ENCODE measurements around the gene B3GLCT. TPM values are rescaled to one million over a fixed set of nuclear protein-coding genes. Genes with fewer than 3 reads are reported as not detected.

The B3GLCT gene
- total and polyA plus RNA-seq, 10 of the 15 experiments (the other 5 are each of a cell fraction or from before 2014, with no cell fraction given): 0.07 to 0.89 (median 0.25) TPM

DNA sequence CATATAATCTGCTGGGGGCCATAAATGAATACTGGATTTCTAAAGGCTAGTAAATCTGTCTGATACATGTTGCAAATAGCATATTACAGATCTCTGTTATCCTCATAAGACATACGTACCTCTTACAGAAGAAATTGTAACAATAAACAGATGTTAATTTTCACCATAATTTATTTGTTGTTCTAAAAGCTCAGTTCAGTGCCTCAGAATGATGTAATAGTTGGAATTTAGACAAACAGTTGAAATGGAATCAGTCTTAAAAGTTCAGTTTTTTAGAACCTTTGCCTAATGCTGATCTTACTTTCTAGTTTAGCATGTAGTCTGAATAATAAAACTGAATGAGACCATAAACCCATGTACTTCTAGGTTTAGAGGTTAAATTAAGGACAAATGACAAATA lies 43.1 kb downstream of the B3GLCT start:
- FAIRE-seq (no peak), ATAC-seq (no peak), DNase-seq (ENCODE audit: low read depth, low spot score) (no peak)
- BruUV-seq (replicated peaks): no TSS peak
- no peaks in the 10 kb centered on the region for H3K36me3 ChIP-seq (ENCODE audit: control insufficient read depth in 2 of 2, insufficient read depth in 2 of 2, low read length in 1 of 2)
- SMC1A ChIA-PET (ENCODE audit: uncharacterized antibody, unreplicated experiment): interaction anchor here (0.6 to 1.6 kb wide), 4 partner anchors 10 to 194 kb away, joined by 3 to 4 read pairs (median 4); no protein-coding TSS in a partner anchor
- H3K4me1 ChIP-seq (ENCODE audit: control insufficient read depth, insufficient read depth, low read length): no peaks in the 10 kb centered on the region
- no peak overlapping the region for H3K4me3 ChIP-seq
- H3K27ac ChIP-seq (ENCODE audit: control insufficient read depth, insufficient read depth): no peak overlapping the region
- CTCF ChIA-PET: interaction anchor here (1.1 to 3.8 kb wide), 2 partner anchors 181 to 499 kb away, joined by 4 to 14 read pairs; no protein-coding TSS in a partner anchor
- intact Hi-C loops (cut with micrococcal nuclease; ENCODE audit: unreplicated experiment) (no loop called here), in situ Hi-C loops (cut with MboI) (no loop called here)
- H3K9me3 ChIP-seq (replicated peaks; ENCODE audit: control insufficient read depth, insufficient read depth, low read length): no peaks in the 10 kb centered on the region
- no peaks in the 10 kb centered on the region for H4K20me1 ChIP-seq (ENCODE audit: control insufficient read depth, insufficient read depth)
- no peaks in the 10 kb centered on the region; a peak in 1 of 4 replicates for H3K27me3 ChIP-seq (replicated peaks in 1 of 2; ENCODE audit: control insufficient read depth in 2 of 2, insufficient read depth in 2 of 2, low read length in 1 of 2)
- no peaks in the 10 kb centered on the region for H3K79me2 ChIP-seq (ENCODE audit: control insufficient read depth, insufficient read depth, low read length)
- RAD21 ChIA-PET (ENCODE audit: unreplicated experiment): interaction anchor here (1.0 kb wide), 1 partner anchor 43 kb away, joined by 3 read pairs; the partner anchor contains the start of gene B3GLCT
- no peak overlapping the region for H2AFZ ChIP-seq (ENCODE audit: control insufficient read depth, low read depth, low read length)
- TF ChIP-seq NFXL1 (IDR thresholded peaks at IDR 0.05; ENCODE audit: borderline replicate concordance) (no peak), E4F1 (IDR thresholded peaks at IDR 0.05; ENCODE audit: borderline replicate concordance, partially characterized antibody) (no peak), TBL1XR1 (IDR thresholded peaks at IDR 0.05; ENCODE audit: low read depth, low read length) (no peak), CEBPZ (IDR thresholded peaks at IDR 0.05; ENCODE audit: low read depth, low read length) (no peak), MLLT1 (IDR thresholded peaks at IDR 0.05) (no peak), ZBED1 (IDR thresholded peaks at IDR 0.05; ENCODE audit: borderline replicate concordance) (no peak)
- WGBS (ENCODE audit: insufficient coverage, insufficient replicate concordance, low lambda C conversion rate, missing lambda C conversion rate): 0% methylated on average over 1 of the region's 1 CpG
- H3K9ac ChIP-seq (ENCODE audit: control insufficient read depth, insufficient read depth, low read length): no peak overlapping the region
- no peak overlapping the region for H3K4me2 ChIP-seq (ENCODE audit: control insufficient read depth, insufficient read depth)
- POLR2A ChIA-PET: no interaction called here
